Right lobe of liver (tissue), 6 donors: Measurements from ENCODE around the gene TOR2A. TPM values are rescaled to one million over a fixed set of nuclear protein-coding genes. Genes with fewer than 3 reads are reported as not detected.
"Not testable (repeated sequence)": the region's sequence is repeated elsewhere in the genome, so short reads cannot be mapped to it uniquely, and the experiment has no call there.

Experiments
- ATAC-seq, 4 donors: fragments of 200-7000 bp; cut with Tn5 transposase; one replicate each; pipeline ENCODE4 v1.9.1; 2020; ENCODE audit warnings: mild to moderate bottlenecking in 4 of 4, moderate library complexity in 4 of 4
- DNase-seq, 3 donors: peaks; one replicate each; pipeline ENCODE4 v3.0.0-alpha.2; 2020
- H3K27ac ChIP-seq, 3 donors: fragments of 200-600 bp; one replicate each; pipeline ENCODE4 v1.8.0; 2022
- H3K27me3 ChIP-seq, 2 donors: fragments of 200-600 bp; one replicate each; pipeline ENCODE4 v1.8.0; 2022
- H3K36me3 ChIP-seq, 4 donors: fragments of 200-600 bp; sonication (generic) in 1 of 4; one replicate each; pipeline versions ENCODE4 v1.5.1 to v1.8.0; 2017 to 2022; ENCODE audit warnings: control low read depth in 1 of 4
- H3K4me1 ChIP-seq, 4 donors: fragments of 200-600 bp; sonication (generic) in 1 of 4; one replicate each; pipeline versions ENCODE4 v1.5.1 to v1.8.0; 2017 to 2022; ENCODE audit warnings: control low read depth in 1 of 4
- H3K4me3 ChIP-seq, 3 donors: fragments of 200-600 bp; one replicate each; pipeline ENCODE4 v1.8.0; 2022
- H3K9me3 ChIP-seq, 4 donors: fragments of 200-600 bp; sonication (generic) in 1 of 4; one replicate each; pipeline versions ENCODE4 v1.5.1 to v1.8.0; 2017 to 2022; ENCODE audit warnings: control low read depth in 1 of 4
- CTCF ChIP-seq, 4 donors: fragments of 200-600 bp in 3 of 4; fragments of 450-650 bp in 1 of 4; IDR thresholded peaks; one replicate each; pipeline versions ENCODE4 v1.5.1 to v1.8.0; 2016 to 2022; ENCODE audit warnings: antibody characterized with exemption in 4 of 4, mild to moderate bottlenecking in 2 of 4
- POLR2A ChIP-seq: fragments of 450-650 bp; IDR thresholded peaks from one replicate; pipeline ENCODE4 v1.6.1; 2017; ENCODE audit warnings: antibody characterized with exemption, mild to moderate bottlenecking
- WGBS: methylation state at CpG from one replicate; pipeline ENCODE4 v1.1.6; 2018; ENCODE audit warnings: low coverage, low lambda C conversion rate; ENCODE audit not compliant: insufficient coverage; ENCODE audit errors: missing lambda C conversion rate; 5-methylcytosine and 5-hydroxymethylcytosine counted together
- intact Hi-C, 2 donors: fragments of 100-400 bp; cut with DNase I; formaldehyde crosslinking; loops; one replicate each; pipeline versions ENCODE4 v1.11.2 to v1.14.1; 2022
- total RNA-seq, 6 experiments: library from RNA; depleted of rRNA in 2 of 6; stranded (reverse); fragments of >200 nt in 2 of 6; fragmentation: NEBNext Ultra II Directional in 3 of 6; extraction: Animal tissue kit (Norgen Biotek cat#: 25700) in 3 of 6; gene quantifications; one replicate each; pipeline versions ENCODE4 v1.1.0 to v1.2.4, GENCODE V29; 2016 to 2023
- donor health status: DM: no; HTN: yes; CAD: no.
- donor health status: DM: no; HTN: no; CAD: no.
- donor health status: DM: no; HTN: no; CAD: no.
- donor health status: DM: no; HTN: yes; CAD: no.
- donor health status: DM: no; HTN: yes; CAD: no.

The TOR2A gene
- total RNA-seq, 6 experiments from 2014 or later: 6.1 to 15.3 (median 7.7) TPM

GRCh38 chr9:127762111-127762676 is 27.1 kb upstream of the TOR2A start:
- no peak overlapping the region for H3K4me3 ChIP-seq
- WGBS: 39% methylated on average over 7 of the region's 16 CpGs
- H3K27me3 ChIP-seq: no peaks in the 10 kb centered on the region

DNA sequence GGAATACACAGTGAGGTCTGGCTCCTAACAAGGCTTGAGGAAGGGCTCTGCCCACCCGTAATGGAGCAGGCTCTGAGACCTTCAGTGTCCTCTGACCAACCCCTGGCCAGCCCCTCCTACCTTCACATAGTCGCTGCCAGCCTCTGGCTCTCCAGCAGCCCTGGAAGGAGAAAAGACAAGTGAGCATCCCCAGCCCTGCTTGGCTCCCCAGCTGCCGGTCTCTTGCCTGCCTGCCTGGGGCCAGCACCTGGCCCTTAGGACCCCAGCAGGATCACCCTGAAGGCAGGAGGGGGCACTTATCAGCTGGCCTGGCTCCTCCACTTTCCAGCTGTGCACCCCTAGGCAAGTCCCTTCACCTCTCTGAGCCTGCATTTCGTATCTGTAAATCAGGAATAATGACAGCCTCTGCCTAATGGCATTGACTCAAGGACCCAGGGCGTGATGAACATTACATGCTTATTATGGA is 26.4 kb upstream of the TOR2A start:
- no peaks in the 10 kb centered on the region for H3K9me3 ChIP-seq
- ATAC-seq (no peak), DNase-seq (no peak)
- intact Hi-C loops: no loop called here
- no peaks in the 10 kb centered on the region for H3K27me3 ChIP-seq
- H3K4me1 ChIP-seq: no peaks in the 10 kb centered on the region
- no peak for TF ChIP-seq POLR2A
- TF ChIP-seq CTCF (IDR thresholded peaks at IDR 0.05): no peak
- H3K27ac ChIP-seq: no peak overlapping the region
- H3K4me3 ChIP-seq: no peak overlapping the region
- no peaks in the 10 kb centered on the region for H3K36me3 ChIP-seq
- 40% methylated on average over 1 of the region's 5 CpGs for WGBS

More at GRCh38 chr9:127762111-127762676, 27.1 kb upstream of the TOR2A start:
- H3K9me3 ChIP-seq: no peaks in the 10 kb centered on the region
- ATAC-seq: peak; percentile 67 to 70 (median 69)
- TF ChIP-seq POLR2A (no peak), CTCF (IDR thresholded peaks at IDR 0.05) (no peak)
- intact Hi-C loops: no loop called here
- peak; percentile 54 to 61 (median 60) for DNase-seq
- H3K36me3 ChIP-seq: no peaks in the 10 kb centered on the region
- H3K4me1 ChIP-seq: no peaks in the 10 kb centered on the region
- H3K27ac ChIP-seq: peak overlapping the region in 1 of 3 donors; percentile 23

GRCh38 chr9:127761061-127761460 is 26.0 kb upstream of the TOR2A start:
- DNase-seq (no peak), ATAC-seq (no peak)
- intact Hi-C loops: no loop called here
- no peak overlapping the region for H3K27ac ChIP-seq
- no peaks in the 10 kb centered on the region for H3K27me3 ChIP-seq
- WGBS: 64% methylated on average over 5 of the region's 5 CpGs
- H3K36me3 ChIP-seq: no peaks in the 10 kb centered on the region
- no peak for TF ChIP-seq CTCF (IDR thresholded peaks at IDR 0.05)
- no peak for TF ChIP-seq POLR2A
- no peaks in the 10 kb centered on the region for H3K4me1 ChIP-seq
- H3K4me3 ChIP-seq: no peak overlapping the region
- no peaks in the 10 kb centered on the region for H3K9me3 ChIP-seq

- TF ChIP-seq CTCF (IDR thresholded peaks at IDR 0.05) (no peak), POLR2A (no peak)
- Histone ChIP-seq H3K36me3 (no peaks in the 10 kb centered on the region), H3K9me3 (no peaks in the 10 kb centered on the region), H3K27ac (no peak overlapping the region), H3K27me3 (no peaks in the 10 kb centered on the region), H3K4me1 (no peaks in the 10 kb centered on the region), H3K4me3 (no peak overlapping the region)
- 40% methylated on average over 1 of the region's 5 CpGs for WGBS
- DNase-seq (no peak), ATAC-seq (no peak)
- intact Hi-C loops: loop anchor here in 1 of 2 donors (10.0 kb wide), 1 partner anchor 254 kb away; no protein-coding TSS in a partner anchor
These were observed 23.7 kb upstream of the TOR2A start for GRCh38 chr9:127758843-127759242.

GRCh38 chr9:127756776-127757175 is 21.7 kb upstream of the TOR2A start:
- intact Hi-C loops: loop anchor here in 1 of 2 donors (10.0 kb wide), 1 partner anchor 252 kb away; no protein-coding TSS in a partner anchor
- not testable (repeated sequence) for H3K9me3 ChIP-seq, H3K27ac ChIP-seq, ATAC-seq, H3K4me1 ChIP-seq, H3K36me3 ChIP-seq, H3K27me3 ChIP-seq, DNase-seq, H3K4me3 ChIP-seq
- 69% methylated on average over 11 of the region's 11 CpGs for WGBS
